GM15510 (cell line): ENCODE data around the gene XRN2.

Source experiments
- POLR2A ChIP-seq: IDR thresholded peaks from 3 replicates; pipeline ENCODE4 v1.6.1; 2011; ENCODE audit warnings: borderline replicate concordance; ENCODE audit not compliant: insufficient read length; ENCODE audit errors: extremely low read depth

XRN2 gene

DNA sequence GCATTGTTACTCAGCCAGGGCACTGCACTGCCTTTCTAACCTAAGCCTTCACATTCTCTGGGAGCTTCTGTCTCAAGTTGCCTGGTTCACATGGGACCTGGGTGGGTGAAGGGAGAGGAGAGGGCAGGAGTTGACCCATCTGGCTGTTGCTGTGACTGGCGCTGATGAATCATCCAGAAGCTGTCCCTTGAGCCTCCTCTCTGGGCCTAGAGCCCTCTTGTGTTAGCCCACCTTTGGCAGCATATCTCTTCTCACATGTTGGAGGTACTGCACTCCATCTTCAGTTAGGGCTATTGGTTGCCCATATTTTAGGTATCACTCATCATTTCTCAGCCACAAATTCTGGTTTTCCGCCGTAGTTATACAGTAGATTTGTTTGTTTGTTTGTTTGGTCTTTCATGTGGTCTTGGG lies 19.8 kb downstream of the XRN2 start:
- TF ChIP-seq POLR2A: no peak

DNA sequence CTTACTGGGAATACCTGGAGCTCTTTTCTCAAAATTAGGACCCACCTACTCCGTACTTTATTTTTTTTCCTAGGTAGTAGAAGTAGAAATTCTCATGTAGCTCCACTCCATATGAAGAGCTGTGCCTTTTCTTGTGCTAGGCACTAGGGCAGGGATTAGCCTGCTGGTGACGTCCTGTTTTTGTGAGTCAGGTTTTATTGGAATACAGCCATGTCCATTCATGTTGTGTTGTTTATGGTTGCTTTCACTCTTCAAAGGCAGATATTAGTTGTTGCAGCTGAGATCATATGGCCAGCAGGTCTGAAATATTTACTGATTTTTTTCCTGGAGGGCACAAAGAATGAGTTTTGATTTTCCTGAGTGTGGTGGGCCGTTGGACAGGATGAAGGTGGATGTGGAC lies 20.5 kb downstream of the XRN2 start:
- TF ChIP-seq POLR2A: no peak

DNA sequence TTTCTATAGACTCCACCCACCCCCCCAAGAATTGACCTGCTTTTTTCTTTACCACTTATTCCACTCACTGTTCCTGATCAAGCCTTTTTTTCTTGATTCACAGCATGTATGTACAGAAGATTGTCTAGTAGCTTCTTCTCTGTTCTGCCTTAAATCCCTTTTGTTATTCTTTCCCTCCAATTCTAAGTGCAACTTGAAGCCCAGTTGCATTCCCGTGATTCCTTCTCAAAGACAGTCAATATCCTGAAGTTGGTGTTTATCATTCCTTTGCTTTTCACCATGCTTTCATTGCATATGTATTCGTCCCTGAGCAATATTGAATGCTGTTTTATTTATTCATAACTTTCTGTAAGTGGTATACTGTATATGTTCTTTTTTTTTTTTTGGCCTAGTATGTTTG lies 21.0 kb downstream of the XRN2 start:
- TF ChIP-seq POLR2A: no peak

DNA sequence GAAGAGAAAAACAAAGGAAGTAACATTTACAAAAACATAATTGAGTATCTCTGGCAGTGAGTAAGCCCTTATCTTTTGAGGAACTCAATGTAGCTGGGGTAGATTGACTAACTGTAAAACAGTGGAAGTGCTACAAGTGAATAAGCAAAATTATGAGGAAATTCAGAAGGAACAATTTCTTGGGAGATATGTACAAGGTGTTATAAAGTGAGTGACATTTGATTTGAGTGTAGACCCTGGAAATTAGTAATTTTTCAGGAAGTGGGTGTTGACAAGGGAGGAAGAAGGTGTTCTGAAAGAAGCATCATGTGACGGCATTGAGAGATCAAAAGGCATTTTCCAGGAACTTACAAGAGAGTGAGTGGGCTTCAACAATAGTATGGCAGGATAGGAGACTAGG lies 22.2 kb downstream of the XRN2 start:
- no peak for TF ChIP-seq POLR2A

- no peak for TF ChIP-seq POLR2A
Measured at GRCh38 chr20:21326700-21327099, 23.6 kb downstream of the XRN2 start.

DNA sequence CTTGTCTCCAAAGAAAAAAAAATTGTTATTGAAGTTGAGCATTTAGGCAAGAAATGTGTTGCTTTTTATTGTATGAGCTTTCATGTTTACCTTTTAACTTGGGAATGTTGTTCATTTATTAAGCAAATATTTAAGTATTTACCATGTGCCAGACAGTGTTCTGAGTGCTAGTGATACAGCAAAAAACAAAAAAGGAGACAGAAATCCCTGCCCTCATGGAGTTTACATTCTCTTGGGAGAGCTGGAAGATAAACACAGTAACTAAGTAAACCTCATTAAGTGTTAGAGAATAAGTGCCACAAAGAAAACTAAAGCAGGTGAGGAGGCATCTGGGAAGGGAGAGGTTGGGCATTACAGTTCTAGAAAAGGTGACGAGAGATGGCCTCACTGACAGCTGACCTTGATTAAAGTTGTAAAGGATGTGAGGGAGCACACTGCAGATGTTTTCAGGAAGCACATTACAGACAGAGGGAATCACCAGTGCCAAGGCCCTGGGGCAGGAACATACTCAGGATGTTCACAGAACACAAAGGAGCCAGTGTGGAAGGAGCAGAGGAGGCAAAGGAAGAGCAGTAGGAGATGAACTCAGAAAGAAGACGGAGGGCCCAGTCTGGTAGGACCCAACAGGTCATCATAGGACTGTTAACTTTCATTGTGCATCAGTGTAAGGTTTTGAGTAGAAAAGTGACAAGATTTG lies 33.5 kb downstream of the XRN2 start:
- no peak for TF ChIP-seq POLR2A

GRCh38 chr20:21338291-21338690 lies 35.2 kb downstream of the XRN2 start:
- TF ChIP-seq POLR2A: no peak

DNA sequence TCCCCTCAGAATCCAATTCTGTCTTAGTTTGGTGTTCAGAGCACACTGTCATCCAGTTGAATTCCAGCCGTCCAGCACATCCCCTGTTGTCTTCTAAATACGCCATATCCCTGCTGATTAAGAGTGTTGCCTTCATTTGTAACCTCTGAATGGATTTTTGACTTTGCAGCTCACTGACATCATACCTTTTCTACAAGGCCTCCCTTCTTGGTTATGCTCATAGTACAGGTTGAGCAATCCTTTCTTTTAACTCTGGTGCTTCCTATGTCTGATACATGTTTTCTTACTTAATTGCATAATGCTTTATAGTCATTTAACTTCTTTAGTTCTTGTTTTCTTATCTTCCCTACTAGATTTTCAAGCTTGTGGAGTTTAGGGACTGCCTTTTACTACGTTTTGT lies 36.4 kb downstream of the XRN2 start:
- no peak for TF ChIP-seq POLR2A

DNA sequence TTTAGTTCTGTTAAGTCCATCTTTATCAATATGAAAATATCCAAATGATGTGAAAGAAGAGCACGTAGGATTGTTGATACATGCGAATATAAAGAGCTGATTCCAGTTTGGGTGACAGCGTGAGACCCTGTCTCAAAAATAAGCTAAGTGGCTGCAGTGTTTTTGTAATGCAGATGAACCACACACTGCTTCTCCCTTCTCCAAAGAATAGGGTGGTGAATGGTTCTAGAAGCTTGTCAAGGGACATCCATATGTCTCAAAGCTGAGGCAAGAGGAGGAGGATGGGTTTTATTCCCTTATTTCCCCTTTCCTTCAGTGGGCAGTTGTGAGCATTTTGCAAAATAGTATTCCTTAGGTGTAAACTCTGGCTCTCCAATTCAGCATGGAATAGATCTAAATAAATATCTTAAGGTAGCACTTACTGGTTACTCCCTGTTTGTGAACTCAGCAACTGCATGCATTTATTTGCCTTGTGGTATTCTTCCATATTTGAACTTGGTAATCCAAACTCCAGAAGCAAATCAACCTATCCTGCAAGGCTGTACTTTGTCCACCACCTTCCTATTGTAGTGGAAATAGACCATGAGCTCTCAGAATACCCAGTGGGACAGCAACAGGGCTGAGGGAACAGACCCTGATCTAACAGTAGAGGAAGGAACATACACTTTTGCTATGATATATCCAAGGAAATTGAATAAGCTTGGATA lies 38.0 kb downstream of the XRN2 start:
- TF ChIP-seq POLR2A: no peak

DNA sequence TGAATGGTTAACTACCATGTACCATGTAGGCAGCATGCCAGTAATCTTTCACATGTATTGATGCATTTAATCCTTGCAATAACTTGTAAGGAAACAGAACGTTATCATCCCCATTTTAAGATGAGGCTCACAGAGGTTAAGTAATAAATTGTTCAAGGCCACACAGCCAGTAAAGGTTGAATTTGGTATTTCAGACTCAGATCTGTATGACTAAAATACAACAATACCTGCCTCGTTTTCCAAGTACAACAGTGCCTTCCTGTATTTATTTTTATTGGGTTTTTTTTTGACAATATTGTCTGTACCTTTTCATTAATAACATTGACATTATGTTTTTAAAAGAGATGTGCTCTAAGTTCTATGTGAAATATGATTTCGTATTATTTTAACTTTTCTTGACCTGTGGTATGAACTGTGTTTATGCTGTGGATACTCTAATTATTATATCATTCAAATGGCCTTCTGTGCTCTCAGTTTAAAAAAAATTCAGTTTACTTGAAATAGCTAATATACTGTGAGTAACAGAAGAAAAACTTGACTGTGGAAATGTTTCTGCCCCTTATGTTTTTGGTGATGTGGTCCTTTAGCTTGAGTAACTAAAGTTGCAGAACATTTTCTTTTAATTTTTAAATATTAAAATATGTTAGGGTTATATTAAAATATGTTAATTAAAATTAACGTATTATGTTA lies 39.7 kb downstream of the XRN2 start:
- TF ChIP-seq POLR2A: no peak

GRCh38 chr20:21344206-21344900 lies 41.2 kb downstream of the XRN2 start:
- TF ChIP-seq POLR2A: no peak

- no peak for TF ChIP-seq POLR2A
Measured at GRCh38 chr20:21344961-21345360, 41.8 kb downstream of the XRN2 start.

- TF ChIP-seq POLR2A: no peak
Measured at GRCh38 chr20:21352703-21353102, 49.6 kb downstream of the XRN2 start.

DNA sequence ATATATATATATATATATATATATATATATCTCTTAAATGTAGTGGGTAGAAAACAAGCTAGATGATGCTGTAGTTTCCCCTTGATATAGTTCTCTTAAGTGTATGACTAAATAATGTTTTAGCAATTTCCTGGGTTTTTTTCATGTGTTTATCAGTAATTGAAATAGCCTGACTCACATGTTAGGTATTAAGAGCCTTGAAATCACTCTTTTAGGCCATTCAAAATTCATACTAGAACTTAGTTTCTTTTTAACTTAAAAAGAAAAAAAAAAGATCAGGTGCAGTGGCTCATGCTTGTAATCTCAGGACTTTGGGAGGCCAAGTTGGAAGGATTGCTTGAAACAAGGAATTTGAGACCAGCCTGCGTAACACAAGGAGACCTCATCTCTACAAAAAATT lies 50.1 kb downstream of the XRN2 start:
- no peak for TF ChIP-seq POLR2A

DNA sequence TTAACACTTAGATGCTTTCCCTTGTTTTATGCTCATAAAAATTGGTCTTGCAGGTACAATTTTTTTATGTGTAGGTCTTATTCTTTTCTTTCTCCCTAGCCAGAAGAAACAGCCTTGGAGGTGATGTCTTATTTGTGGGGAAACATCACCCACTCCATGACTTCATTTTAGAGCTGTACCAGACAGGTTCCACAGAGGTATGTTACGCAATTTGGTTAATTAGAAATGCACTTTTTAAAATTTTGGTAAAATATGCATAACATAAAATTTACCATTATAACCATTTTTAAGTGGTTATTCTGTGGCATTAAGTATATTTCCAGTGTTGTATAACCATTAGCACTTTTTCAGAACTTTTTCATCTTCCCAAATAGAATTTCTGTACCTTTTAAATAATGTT lies 52.9 kb downstream of the XRN2 start:
- TF ChIP-seq POLR2A: no peak
